HEK293 (cell line): Measurements from ENCODE around the gene FOSB.

Experiments
- GFI1B ChIP-seq: fragments of 450-650 bp; formaldehyde crosslinking; IDR thresholded peaks from 2 replicates; pipeline ENCODE4 v1.5.1; 2016; ENCODE audit warnings: missing biosample characterization, missing genetic modification characterization
- GLIS2 ChIP-seq: fragments of 450-650 bp; formaldehyde crosslinking; IDR thresholded peaks from 2 replicates; pipeline ENCODE4 v1.5.1; 2016; ENCODE audit warnings: missing biosample characterization, missing genetic modification characterization
- HOXA7 ChIP-seq: sonication (generic); formaldehyde crosslinking; IDR thresholded peaks from 2 replicates; pipeline ENCODE4 v1.8.1; 2022; ENCODE audit warnings: missing genetic modification reagents, borderline replicate concordance
- KLF7 ChIP-seq: fragments of 450-650 bp; formaldehyde crosslinking; IDR thresholded peaks from 2 replicates; pipeline ENCODE4 v1.5.1; 2016; ENCODE audit warnings: missing biosample characterization, missing genetic modification characterization, borderline replicate concordance
- OSR2 ChIP-seq: fragments of 450-650 bp; formaldehyde crosslinking; IDR thresholded peaks from 2 replicates; pipeline ENCODE4 v1.5.1; 2016; ENCODE audit warnings: missing biosample characterization, missing genetic modification characterization
- SP7 ChIP-seq: fragments of 450-650 bp; formaldehyde crosslinking; IDR thresholded peaks from 2 replicates; pipeline ENCODE4 v1.5.1; 2016; ENCODE audit warnings: missing biosample characterization, missing genetic modification characterization
- ZBTB8A ChIP-seq: fragments of 450-650 bp; formaldehyde crosslinking; IDR thresholded peaks from 2 replicates; pipeline ENCODE4 v1.5.1; 2016; ENCODE audit warnings: missing biosample characterization, missing genetic modification characterization
- ZNF132 ChIP-seq: fragments of 450-650 bp; formaldehyde crosslinking; IDR thresholded peaks from 2 replicates; pipeline ENCODE4 v1.5.1; 2017; ENCODE audit warnings: missing biosample characterization, missing genetic modification characterization, borderline replicate concordance
- ZNF133 ChIP-seq: fragments of 450-650 bp; formaldehyde crosslinking; IDR thresholded peaks from 2 replicates; pipeline ENCODE4 v1.5.1; 2016; ENCODE audit warnings: missing biosample characterization, missing genetic modification characterization
- ZNF138 ChIP-seq: fragments of 450-650 bp; formaldehyde crosslinking; IDR thresholded peaks from 2 replicates; pipeline ENCODE4 v1.5.1; 2016; ENCODE audit warnings: missing biosample characterization, missing genetic modification characterization, borderline replicate concordance
- ZNF175 ChIP-seq: fragments of 450-650 bp; formaldehyde crosslinking; IDR thresholded peaks from 2 replicates; pipeline ENCODE4 v1.5.1; 2016; ENCODE audit warnings: missing biosample characterization, missing genetic modification characterization
- ZNF24 ChIP-seq: fragments of 450-650 bp; formaldehyde crosslinking; IDR thresholded peaks from 2 replicates; pipeline ENCODE4 v1.5.1; 2016; ENCODE audit warnings: missing biosample characterization, missing genetic modification characterization
- ZNF335 ChIP-seq: fragments of 450-650 bp; formaldehyde crosslinking; conservative IDR thresholded peaks from 2 replicates; pipeline ENCODE4 v1.5.1; 2016; ENCODE audit warnings: missing biosample characterization, missing genetic modification characterization
- ZNF350 ChIP-seq: fragments of 450-650 bp; formaldehyde crosslinking; IDR thresholded peaks from 2 replicates; pipeline ENCODE4 v1.5.0; 2017; ENCODE audit warnings: missing biosample characterization, mild to moderate bottlenecking, missing genetic modification characterization
- ZNF404 ChIP-seq: fragments of 450-650 bp; formaldehyde crosslinking; IDR thresholded peaks from 2 replicates; pipeline ENCODE4 v1.5.1; 2017; ENCODE audit warnings: missing biosample characterization, missing genetic modification characterization
- ZNF514 ChIP-seq: fragments of 450-650 bp; formaldehyde crosslinking; IDR thresholded peaks from 2 replicates; pipeline ENCODE4 v1.5.1; 2016; ENCODE audit warnings: missing biosample characterization, missing genetic modification characterization
- ZNF549 ChIP-seq: fragments of 450-650 bp; IDR thresholded peaks from 2 replicates; pipeline ENCODE4 v1.5.1; 2018; ENCODE audit warnings: missing biosample characterization, missing genetic modification characterization, mild to moderate bottlenecking, inconsistent platforms, moderate library complexity
- ZNF555 ChIP-seq: fragments of 450-650 bp; formaldehyde crosslinking; conservative IDR thresholded peaks from 2 replicates; pipeline ENCODE4 v1.5.1; 2017; ENCODE audit warnings: missing biosample characterization, mild to moderate bottlenecking, missing genetic modification characterization, inconsistent platforms
- ZNF624 ChIP-seq: fragments of 450-650 bp; formaldehyde crosslinking; IDR thresholded peaks from 2 replicates; pipeline ENCODE4 v1.5.1; 2017; ENCODE audit warnings: missing biosample characterization, missing genetic modification characterization
- ZNF837 ChIP-seq: fragments of 450-650 bp; formaldehyde crosslinking; IDR thresholded peaks from 2 replicates; pipeline ENCODE4 v1.5.1; 2016; ENCODE audit warnings: missing biosample characterization, missing genetic modification characterization
- TF ChIP-seq, protein P1 (sequence below): fragments of 450-650 bp; formaldehyde crosslinking; IDR thresholded peaks from 2 replicates; pipeline ENCODE4 v1.5.1; 2016; ENCODE audit warnings: missing biosample characterization, missing genetic modification characterization
- TF ChIP-seq, protein P2 (sequence below): fragments of 450-650 bp; formaldehyde crosslinking; IDR thresholded peaks from 2 replicates; pipeline ENCODE4 v1.5.1; 2016; ENCODE audit warnings: missing biosample characterization, missing genetic modification characterization, low read depth
- TF ChIP-seq, protein P3 (sequence below): fragments of 450-650 bp; formaldehyde crosslinking; IDR thresholded peaks from 2 replicates; pipeline ENCODE4 v1.5.1; 2016; ENCODE audit warnings: missing biosample characterization, missing genetic modification characterization
- TF ChIP-seq, protein P4 (sequence below): fragments of 450-650 bp; formaldehyde crosslinking; conservative IDR thresholded peaks from 2 replicates; pipeline ENCODE4 v1.5.1; 2016; ENCODE audit warnings: low read depth, missing biosample characterization, missing genetic modification characterization
- TF ChIP-seq, protein P5 (sequence below): fragments of 450-650 bp; formaldehyde crosslinking; IDR thresholded peaks from 2 replicates; pipeline ENCODE4 v1.5.1; 2016; ENCODE audit warnings: missing biosample characterization, missing genetic modification characterization

Gene FOSB

GRCh38 chr19:45478454-45479238, 10.8 kb downstream of the FOSB start (continued):
- TF ChIP-seq HOXA7: no peak
- no peak for TF ChIP-seq ZNF138 (tag by site-specific recombination)
- TF ChIP-seq GFI1B: no peak
- no peak; the same call in none of the 2 replicates for TF ChIP-seq ZNF24 (tag by site-specific recombination)
- TF ChIP-seq ZNF350 (tag by site-specific recombination): peak; percentile 29; the same call in 1 of the 2 replicates
- TF ChIP-seq GLIS2: no peak
- TF ChIP-seq, protein P1, sequence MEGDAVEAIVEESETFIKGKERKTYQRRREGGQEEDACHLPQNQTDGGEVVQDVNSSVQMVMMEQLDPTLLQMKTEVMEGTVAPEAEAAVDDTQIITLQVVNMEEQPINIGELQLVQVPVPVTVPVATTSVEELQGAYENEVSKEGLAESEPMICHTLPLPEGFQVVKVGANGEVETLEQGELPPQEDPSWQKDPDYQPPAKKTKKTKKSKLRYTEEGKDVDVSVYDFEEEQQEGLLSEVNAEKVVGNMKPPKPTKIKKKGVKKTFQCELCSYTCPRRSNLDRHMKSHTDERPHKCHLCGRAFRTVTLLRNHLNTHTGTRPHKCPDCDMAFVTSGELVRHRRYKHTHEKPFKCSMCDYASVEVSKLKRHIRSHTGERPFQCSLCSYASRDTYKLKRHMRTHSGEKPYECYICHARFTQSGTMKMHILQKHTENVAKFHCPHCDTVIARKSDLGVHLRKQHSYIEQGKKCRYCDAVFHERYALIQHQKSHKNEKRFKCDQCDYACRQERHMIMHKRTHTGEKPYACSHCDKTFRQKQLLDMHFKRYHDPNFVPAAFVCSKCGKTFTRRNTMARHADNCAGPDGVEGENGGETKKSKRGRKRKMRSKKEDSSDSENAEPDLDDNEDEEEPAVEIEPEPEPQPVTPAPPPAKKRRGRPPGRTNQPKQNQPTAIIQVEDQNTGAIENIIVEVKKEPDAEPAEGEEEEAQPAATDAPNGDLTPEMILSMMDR (tag by site-specific recombination): peak; percentile 95
- no peak for TF ChIP-seq ZNF133
- no peak for TF ChIP-seq ZNF549 (tag by site-specific recombination)
- TF ChIP-seq KLF7 (tag by site-specific recombination): 0 out of 2 replicates have a peak, but pooled peaks have one; percentile 31
- TF ChIP-seq, protein P2, sequence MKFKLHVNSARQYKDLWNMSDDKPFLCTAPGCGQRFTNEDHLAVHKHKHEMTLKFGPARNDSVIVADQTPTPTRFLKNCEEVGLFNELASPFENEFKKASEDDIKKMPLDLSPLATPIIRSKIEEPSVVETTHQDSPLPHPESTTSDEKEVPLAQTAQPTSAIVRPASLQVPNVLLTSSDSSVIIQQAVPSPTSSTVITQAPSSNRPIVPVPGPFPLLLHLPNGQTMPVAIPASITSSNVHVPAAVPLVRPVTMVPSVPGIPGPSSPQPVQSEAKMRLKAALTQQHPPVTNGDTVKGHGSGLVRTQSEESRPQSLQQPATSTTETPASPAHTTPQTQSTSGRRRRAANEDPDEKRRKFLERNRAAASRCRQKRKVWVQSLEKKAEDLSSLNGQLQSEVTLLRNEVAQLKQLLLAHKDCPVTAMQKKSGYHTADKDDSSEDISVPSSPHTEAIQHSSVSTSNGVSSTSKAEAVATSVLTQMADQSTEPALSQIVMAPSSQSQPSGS (tag by site-specific recombination): 0 out of 2 replicates have a peak, but pooled peaks have one; percentile 4
- TF ChIP-seq ZNF404 (tag by site-specific recombination): no peak
- TF ChIP-seq, protein P3, sequence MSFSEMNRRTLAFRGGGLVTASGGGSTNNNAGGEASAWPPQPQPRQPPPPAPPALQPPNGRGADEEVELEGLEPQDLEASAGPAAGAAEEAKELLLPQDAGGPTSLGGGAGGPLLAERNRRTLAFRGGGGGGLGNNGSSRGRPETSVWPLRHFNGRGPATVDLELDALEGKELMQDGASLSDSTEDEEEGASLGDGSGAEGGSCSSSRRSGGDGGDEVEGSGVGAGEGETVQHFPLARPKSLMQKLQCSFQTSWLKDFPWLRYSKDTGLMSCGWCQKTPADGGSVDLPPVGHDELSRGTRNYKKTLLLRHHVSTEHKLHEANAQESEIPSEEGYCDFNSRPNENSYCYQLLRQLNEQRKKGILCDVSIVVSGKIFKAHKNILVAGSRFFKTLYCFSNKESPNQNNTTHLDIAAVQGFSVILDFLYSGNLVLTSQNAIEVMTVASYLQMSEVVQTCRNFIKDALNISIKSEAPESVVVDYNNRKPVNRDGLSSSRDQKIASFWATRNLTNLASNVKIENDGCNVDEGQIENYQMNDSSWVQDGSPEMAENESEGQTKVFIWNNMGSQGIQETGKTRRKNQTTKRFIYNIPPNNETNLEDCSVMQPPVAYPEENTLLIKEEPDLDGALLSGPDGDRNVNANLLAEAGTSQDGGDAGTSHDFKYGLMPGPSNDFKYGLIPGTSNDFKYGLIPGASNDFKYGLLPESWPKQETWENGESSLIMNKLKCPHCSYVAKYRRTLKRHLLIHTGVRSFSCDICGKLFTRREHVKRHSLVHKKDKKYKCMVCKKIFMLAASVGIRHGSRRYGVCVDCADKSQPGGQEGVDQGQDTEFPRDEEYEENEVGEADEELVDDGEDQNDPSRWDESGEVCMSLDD (tag by site-specific recombination): peak; percentile 92
- no peak for TF ChIP-seq ZNF624
- TF ChIP-seq OSR2: no peak
- TF ChIP-seq ZNF555 (tag by site-specific recombination): no peak
- TF ChIP-seq, protein P4, sequence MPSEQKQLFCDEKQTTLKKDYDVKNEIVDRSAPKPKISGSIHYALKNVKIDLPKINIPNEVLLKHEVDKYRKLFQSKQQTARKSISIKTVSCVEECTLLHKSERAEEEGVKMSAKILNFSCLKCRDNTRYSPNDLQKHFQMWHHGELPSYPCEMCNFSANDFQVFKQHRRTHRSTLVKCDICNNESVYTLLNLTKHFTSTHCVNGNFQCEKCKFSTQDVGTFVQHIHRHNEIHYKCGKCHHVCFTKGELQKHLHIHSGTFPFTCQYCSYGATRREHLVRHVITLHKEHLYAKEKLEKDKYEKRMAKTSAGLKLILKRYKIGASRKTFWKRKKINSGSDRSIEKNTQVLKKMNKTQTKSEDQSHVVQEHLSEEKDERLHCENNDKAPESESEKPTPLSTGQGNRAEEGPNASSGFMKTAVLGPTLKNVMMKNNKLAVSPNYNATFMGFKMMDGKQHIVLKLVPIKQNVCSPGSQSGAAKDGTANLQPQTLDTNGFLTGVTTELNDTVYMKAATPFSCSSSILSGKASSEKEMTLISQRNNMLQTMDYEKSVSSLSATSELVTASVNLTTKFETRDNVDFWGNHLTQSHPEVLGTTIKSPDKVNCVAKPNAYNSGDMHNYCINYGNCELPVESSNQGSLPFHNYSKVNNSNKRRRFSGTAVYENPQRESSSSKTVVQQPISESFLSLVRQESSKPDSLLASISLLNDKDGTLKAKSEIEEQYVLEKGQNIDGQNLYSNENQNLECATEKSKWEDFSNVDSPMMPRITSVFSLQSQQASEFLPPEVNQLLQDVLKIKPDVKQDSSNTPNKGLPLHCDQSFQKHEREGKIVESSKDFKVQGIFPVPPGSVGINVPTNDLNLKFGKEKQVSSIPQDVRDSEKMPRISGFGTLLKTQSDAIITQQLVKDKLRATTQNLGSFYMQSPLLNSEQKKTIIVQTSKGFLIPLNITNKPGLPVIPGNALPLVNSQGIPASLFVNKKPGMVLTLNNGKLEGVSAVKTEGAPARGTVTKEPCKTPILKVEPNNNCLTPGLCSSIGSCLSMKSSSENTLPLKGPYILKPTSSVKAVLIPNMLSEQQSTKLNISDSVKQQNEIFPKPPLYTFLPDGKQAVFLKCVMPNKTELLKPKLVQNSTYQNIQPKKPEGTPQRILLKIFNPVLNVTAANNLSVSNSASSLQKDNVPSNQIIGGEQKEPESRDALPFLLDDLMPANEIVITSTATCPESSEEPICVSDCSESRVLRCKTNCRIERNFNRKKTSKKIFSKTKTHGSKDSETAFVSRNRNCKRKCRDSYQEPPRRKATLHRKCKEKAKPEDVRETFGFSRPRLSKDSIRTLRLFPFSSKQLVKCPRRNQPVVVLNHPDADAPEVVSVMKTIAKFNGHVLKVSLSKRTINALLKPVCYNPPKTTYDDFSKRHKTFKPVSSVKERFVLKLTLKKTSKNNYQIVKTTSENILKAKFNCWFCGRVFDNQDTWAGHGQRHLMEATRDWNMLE: no peak
- TF ChIP-seq ZNF175 (tag by site-specific recombination): no peak
- TF ChIP-seq ZNF514 (tag by site-specific recombination): no peak
- peak; percentile 85 for TF ChIP-seq ZNF335 (tag by site-specific recombination)
- peak; percentile 85 for TF ChIP-seq ZBTB8A
- TF ChIP-seq, protein P5, sequence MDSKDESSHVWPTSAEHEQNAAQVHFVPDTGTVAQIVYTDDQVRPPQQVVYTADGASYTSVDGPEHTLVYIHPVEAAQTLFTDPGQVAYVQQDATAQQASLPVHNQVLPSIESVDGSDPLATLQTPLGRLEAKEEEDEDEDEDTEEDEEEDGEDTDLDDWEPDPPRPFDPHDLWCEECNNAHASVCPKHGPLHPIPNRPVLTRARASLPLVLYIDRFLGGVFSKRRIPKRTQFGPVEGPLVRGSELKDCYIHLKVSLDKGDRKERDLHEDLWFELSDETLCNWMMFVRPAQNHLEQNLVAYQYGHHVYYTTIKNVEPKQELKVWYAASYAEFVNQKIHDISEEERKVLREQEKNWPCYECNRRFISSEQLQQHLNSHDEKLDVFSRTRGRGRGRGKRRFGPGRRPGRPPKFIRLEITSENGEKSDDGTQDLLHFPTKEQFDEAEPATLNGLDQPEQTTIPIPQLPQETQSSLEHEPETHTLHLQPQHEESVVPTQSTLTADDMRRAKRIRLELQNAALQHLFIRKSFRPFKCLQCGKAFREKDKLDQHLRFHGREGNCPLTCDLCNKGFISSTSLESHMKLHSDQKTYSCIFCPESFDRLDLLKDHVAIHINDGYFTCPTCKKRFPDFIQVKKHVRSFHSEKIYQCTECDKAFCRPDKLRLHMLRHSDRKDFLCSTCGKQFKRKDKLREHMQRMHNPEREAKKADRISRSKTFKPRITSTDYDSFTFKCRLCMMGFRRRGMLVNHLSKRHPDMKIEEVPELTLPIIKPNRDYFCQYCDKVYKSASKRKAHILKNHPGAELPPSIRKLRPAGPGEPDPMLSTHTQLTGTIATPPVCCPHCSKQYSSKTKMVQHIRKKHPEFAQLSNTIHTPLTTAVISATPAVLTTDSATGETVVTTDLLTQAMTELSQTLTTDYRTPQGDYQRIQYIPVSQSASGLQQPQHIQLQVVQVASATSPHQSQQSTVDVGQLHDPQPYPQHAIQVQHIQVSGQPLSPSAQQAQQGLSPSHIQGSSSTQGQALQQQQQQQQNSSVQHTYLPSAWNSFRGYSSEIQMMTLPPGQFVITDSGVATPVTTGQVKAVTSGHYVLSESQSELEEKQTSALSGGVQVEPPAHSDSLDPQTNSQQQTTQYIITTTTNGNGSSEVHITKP (tag by site-specific recombination): peak; percentile 81
- no peak for TF ChIP-seq ZNF837 (tag by site-specific recombination)
- no peak for TF ChIP-seq ZNF132 (tag by site-specific recombination)
- TF ChIP-seq SP7 (tag by site-specific recombination): peak; percentile 73; the same call in 1 of the 2 replicates
